Adrenal gland (tissue), 12 donors: ENCODE data around the gene MRPL17. TPM values are rescaled to one million over a fixed set of nuclear protein-coding genes. Genes with fewer than 3 reads are reported as not detected.
A peak's percentile ranks its signal among the peaks of the same experiment; 100 is the strongest.
"Not testable (repeated sequence)": the region's sequence is repeated elsewhere in the genome, so short reads cannot be mapped to it uniquely, and the experiment has no call there.

Experiments used
- DNase-seq, 7 donors: peaks; one replicate each; pipeline ENCODE4 v3.0.0-alpha.2; 2019 to 2020
- H3K27ac ChIP-seq, 5 donors: fragments of 200-600 bp; sonication (generic) in 4 of 5; 1 replicate in 3 of 5; 2 replicates in 2 of 5; pipeline versions ENCODE4 v1.5.1 to v1.8.0; 2016 to 2020; ENCODE audit warnings: mild to moderate bottlenecking in 1 of 5
- H3K27me3 ChIP-seq: fragments of 200-600 bp; 2 replicates; pipeline ENCODE4 v1.8.0; 2021
- H3K36me3 ChIP-seq, 2 donors: fragments of 200-600 bp; replicated peaks in 1 of 2; 1 replicate in 1 of 2; 2 replicates in 1 of 2; pipeline versions ENCODE4 v1.5.1 to v1.8.0; 2018 to 2022
- H3K4me1 ChIP-seq, 2 donors: fragments of 200-600 bp; replicated peaks in 1 of 2; 1 replicate in 1 of 2; 2 replicates in 1 of 2; pipeline versions ENCODE4 v1.5.1 to v1.8.0; 2018 to 2021
- H3K4me3 ChIP-seq, 4 donors: fragments of 200-600 bp; sonication (generic) in 3 of 4; one replicate each; pipeline ENCODE4 v1.5.1; 2016 to 2018
- H3K9me3 ChIP-seq, 3 donors: fragments of 200-600 bp; sonication (generic) in 1 of 3; replicated peaks in 1 of 3; 1 replicate in 2 of 3; 2 replicates in 1 of 3; pipeline versions ENCODE4 v1.5.1 to v1.8.0; 2016 to 2021
- POLR2A ChIP-seq, 2 donors: fragments of 450-650 bp; IDR thresholded peaks; one replicate each; pipeline ENCODE4 v1.6.1; 2017; ENCODE audit warnings: antibody characterized with exemption in 2 of 2, mild to moderate bottlenecking in 2 of 2, moderate library complexity in 1 of 2
- WGBS, 4 donors: extraction: QIAGEN DNeasy Blood & Tissue Kit in 2 of 4; methylation state at CpG; one replicate each; pipeline versions ENCODE4 v1.1.5 to v1.1.7; 2013 to 2017; 5-methylcytosine and 5-hydroxymethylcytosine counted together
- intact Hi-C, 2 donors: fragments of 100-400 bp; cut with DNase I; formaldehyde crosslinking; loops; one replicate each; pipeline versions ENCODE4 v1.14.1 to v1.15.0; 2022 to 2023
- polyA plus RNA-seq, 3 donors: library from polyadenylated mRNA; stranded (reverse); fragments of 200-250 nt in 2 of 3; fragments of 350-450 nt in 1 of 3; fragmentation: Illumina TruSeq in 1 of 3; extraction: RNeasy Lipid Tissue Mini Kit (QIAGEN cat#74804) in 1 of 3; gene quantifications; one replicate each; pipeline ENCODE4 v1.2.3, GENCODE V29; 2013 to 2014
- total RNA-seq, 9 donors: library from RNA; depleted of rRNA in 4 of 9; stranded (reverse); fragments of >200 nt in 4 of 9; fragments of 120-200 nt in 1 of 9; fragmentation: NEBNext Ultra II Directional in 1 of 9; extraction: Animal tissue kit (Norgen Biotek cat#: 25700) in 1 of 9; gene quantifications; one replicate each; pipeline versions ENCODE4 v1.1.0 to v1.2.4, GENCODE V29; 2013 to 2023
- TF ChIP-seq, protein P1 (sequence below), 6 experiments: fragments of 450-650 bp in 4 of 6; fragments of 200-600 bp in 2 of 6; sonication (generic) in 1 of 6; IDR thresholded peaks; 1 replicate in 5 of 6; 2 replicates in 1 of 6; pipeline versions ENCODE4 v1.5.1 to v1.8.0; 2016 to 2021; ENCODE audit warnings: antibody characterized with exemption in 6 of 6, mild to moderate bottlenecking in 2 of 6, moderate library complexity in 1 of 6
- donor health status: healthy with polysubstance abuse.
- donor health status: Bipolar disorder and iron deficiency.
- donor health status: DM: yes; HTN: yes; CAD: no.
- donor health status: DM: no; HTN: no; CAD: no.
- donor health status: DM: no; HTN: no; CAD: no.
- donor health status: DM: yes; HTN: yes; CAD: no.

Gene MRPL17
- total and polyA plus RNA-seq, 12 donors = 51.2 to 532 (median 80.6) TPM

DNA sequence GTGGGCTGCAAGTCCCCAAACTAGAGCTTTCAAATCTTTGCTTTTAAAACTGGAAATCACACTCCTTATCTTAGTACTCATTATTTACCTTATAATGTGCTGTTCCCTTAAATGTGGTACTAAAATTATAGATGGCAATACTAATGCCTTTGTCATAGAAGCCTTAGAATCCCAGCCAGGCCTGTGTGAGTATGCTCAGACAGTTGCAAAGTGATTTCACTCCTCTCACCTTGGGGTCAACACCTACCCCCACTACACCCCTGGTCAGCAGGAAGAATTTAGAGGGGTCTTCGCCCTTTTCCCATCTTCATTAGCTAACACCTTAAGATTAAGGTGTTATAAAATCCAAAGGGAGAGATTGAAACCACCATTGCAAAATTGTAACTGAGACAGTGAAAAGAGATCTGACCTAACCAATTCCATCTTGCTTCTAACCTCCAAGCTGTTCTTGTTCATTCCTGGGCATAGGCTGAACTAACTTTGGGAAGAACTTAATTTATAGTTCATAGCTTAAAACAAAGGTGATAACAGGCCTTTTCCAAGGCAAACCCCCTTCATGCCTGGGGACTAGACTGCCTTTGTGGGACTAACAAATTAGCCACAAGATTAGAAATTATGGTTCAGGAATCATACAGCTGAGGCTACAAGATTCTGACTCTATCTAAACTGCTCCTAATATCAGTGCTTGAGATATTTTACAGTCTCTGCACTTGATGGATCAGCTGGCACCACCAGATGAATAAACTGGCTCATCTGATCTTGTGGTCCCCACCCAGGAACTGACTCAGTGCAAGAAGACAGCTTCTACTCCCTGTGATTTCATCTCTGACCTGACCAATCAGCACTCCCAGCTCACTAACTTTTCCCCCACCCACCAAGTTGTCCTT is 10.4 kb upstream of the MRPL17 start:
- peak; percentile 32 to 72 (median 59) for DNase-seq
- Histone ChIP-seq H3K4me1 (peaks cover 28 to 31% of the 10 kb centered on the region in 2 donors), H3K27me3 (no peaks in the 10 kb centered on the region), H3K36me3 (no peaks in the 10 kb centered on the region), H3K4me3 (no peak overlapping the region), H3K27ac (peak overlapping the region in 1 of 5 donors; percentile 66), H3K9me3 (no peaks in the 10 kb centered on the region)
- TF ChIP-seq, protein P1, sequence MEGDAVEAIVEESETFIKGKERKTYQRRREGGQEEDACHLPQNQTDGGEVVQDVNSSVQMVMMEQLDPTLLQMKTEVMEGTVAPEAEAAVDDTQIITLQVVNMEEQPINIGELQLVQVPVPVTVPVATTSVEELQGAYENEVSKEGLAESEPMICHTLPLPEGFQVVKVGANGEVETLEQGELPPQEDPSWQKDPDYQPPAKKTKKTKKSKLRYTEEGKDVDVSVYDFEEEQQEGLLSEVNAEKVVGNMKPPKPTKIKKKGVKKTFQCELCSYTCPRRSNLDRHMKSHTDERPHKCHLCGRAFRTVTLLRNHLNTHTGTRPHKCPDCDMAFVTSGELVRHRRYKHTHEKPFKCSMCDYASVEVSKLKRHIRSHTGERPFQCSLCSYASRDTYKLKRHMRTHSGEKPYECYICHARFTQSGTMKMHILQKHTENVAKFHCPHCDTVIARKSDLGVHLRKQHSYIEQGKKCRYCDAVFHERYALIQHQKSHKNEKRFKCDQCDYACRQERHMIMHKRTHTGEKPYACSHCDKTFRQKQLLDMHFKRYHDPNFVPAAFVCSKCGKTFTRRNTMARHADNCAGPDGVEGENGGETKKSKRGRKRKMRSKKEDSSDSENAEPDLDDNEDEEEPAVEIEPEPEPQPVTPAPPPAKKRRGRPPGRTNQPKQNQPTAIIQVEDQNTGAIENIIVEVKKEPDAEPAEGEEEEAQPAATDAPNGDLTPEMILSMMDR (IDR thresholded peaks at IDR 0.05) = no peak
- no peak for TF ChIP-seq POLR2A (IDR thresholded peaks at IDR 0.05)
- intact Hi-C loops = no loop called here
- 79 to 100% (median 96%) methylated on average over 1 of the region's 1 CpG for WGBS, 4 donors

DNA sequence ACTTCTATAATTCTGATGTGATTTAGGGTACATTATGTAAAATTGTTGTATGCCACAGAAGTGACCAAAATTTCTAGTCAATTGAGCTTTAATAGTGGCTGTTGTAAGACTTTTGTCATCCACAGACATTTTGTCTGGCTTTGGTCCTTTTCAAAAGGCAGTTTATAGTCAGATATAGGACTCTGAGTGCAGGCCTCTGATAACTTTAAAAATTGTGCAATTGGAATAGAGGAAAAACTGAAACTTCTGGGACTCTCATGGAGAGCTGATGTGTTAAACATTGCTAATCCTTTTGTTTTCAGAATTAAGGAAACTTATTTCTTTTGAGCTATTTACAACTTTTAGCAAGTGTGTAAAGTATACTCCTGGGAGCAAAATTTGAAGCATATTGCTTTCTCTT is 9.0 kb upstream of the MRPL17 start:
- DNase-seq = no peak
- Histone ChIP-seq H3K27me3 (no peaks in the 10 kb centered on the region), H3K9me3 (no peaks in the 10 kb centered on the region)

DNA sequence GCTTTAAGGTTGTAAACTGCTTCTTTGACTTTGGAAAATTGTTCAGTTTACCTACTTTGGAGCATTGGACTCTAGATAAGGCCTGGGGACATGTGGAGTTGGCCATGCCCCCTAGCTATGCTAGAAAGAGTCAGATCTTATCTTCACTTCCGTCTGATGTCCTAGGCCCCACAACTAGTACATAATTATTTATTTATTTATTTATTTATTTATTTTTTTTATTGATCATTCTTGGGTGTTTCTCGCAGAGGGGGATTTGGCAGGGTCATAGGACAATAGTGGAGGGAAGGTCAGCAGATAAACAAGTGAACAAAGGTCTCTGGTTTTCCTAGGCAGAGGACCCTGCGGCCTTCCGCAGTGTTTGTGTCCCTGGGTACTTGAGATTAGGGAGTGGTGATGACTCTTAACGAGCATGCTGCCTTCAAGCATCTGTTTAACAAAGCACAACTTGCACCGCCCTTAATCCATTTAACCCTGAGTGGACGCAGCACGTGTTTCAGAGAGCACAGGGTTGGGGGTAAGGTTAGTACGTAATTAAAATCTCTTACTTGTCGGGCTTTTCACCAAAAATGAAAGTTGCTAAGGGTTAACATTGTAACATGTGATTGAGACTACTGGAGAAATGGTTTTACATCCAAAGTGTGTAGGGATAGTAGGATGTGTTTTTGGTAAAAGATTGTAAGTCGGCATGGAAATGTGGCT is 7.4 kb upstream of the MRPL17 start:
- H3K36me3 ChIP-seq, intact Hi-C loops, H3K4me3 ChIP-seq, H3K27me3 ChIP-seq, H3K27ac ChIP-seq, DNase-seq, H3K9me3 ChIP-seq: not testable (repeated sequence)
- peaks cover 17 to 18% of the 10 kb centered on the region in 2 donors for H3K4me1 ChIP-seq
- WGBS, 4 donors = 82 to 92% (median 86%) methylated on average over 8 to 11 of the region's 11 CpGs

More for the DNA sequence above, 9.0 kb upstream of the MRPL17 start:
- Histone ChIP-seq H3K27ac (no peak overlapping the region), H3K4me1 (peaks cover 28 to 31% of the 10 kb centered on the region in 2 donors), H3K36me3 (no peaks in the 10 kb centered on the region), H3K4me3 (no peak overlapping the region)
- intact Hi-C loops = no loop called here
- TF ChIP-seq, protein P1 (IDR thresholded peaks at IDR 0.05) = no peak
- no peak for TF ChIP-seq POLR2A (IDR thresholded peaks at IDR 0.05)

DNA sequence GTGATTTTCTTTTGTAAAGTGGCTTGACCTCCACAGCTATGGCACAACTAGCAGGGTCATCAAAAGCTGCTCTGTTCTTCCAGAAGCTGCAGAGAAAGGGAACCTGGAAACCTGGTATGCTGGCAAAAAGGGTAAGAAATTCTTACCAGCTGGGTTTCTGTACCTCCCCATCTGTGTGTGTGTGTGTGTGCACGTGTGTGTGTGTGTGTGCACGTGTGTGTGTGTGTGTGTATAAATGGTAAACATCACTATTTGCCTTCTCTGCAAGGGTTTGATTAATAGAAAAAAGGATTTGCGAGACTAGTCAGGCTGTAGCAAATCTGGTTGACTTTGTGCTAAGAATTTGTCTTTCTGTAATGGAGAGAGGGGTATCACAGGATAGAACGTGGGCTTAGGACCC is 4.7 kb upstream of the MRPL17 start:
- no peaks in the 10 kb centered on the region for H3K9me3 ChIP-seq
- H3K4me1 ChIP-seq = peaks cover 0 to 5% of the 10 kb centered on the region in 2 donors
- no peaks in the 10 kb centered on the region for H3K36me3 ChIP-seq
- no peak overlapping the region for H3K4me3 ChIP-seq
- DNase-seq = no peak
- H3K27me3 ChIP-seq = no peaks in the 10 kb centered on the region
- 60 to 83% (median 77%) methylated on average over 3 to 4 of the region's 4 CpGs for WGBS, 4 donors
- intact Hi-C loops = loop anchor here in 1 of 2 donors (10.0 kb wide), 1 partner anchor 153 kb away; no protein-coding TSS in a partner anchor
- no peak overlapping the region for H3K27ac ChIP-seq
- TF ChIP-seq, protein P1 (IDR thresholded peaks at IDR 0.05) = no peak
- no peak for TF ChIP-seq POLR2A (IDR thresholded peaks at IDR 0.05)
